Astrocyte of the spinal cord (primary cell): ENCODE data around the gene TBC1D17.

ENCODE experiments used
- DNase-seq: peaks from one replicate; pipeline ENCODE4 v3.0.0; 2011; ENCODE audit warnings: low read depth, low spot score
- H3K4me3 ChIP-seq: 2 replicates; pipeline ENCODE4 v1.5.1; 2011; ENCODE audit warnings: low read depth, mild to moderate bottlenecking, low read length, moderate library complexity
- in situ Hi-C: cut with HindIII; loops from 2 replicates; pipeline ENCODE4 v1.10.0; 2017; ENCODE audit warnings: low sequenced_read_pairs
- TF ChIP-seq, protein P1 (sequence below): IDR thresholded peaks from 2 replicates; pipeline ENCODE4 v1.5.1; 2012; ENCODE audit warnings: low read depth, mild to moderate bottlenecking, low read length, inconsistent platforms

The TBC1D17 gene

DNA sequence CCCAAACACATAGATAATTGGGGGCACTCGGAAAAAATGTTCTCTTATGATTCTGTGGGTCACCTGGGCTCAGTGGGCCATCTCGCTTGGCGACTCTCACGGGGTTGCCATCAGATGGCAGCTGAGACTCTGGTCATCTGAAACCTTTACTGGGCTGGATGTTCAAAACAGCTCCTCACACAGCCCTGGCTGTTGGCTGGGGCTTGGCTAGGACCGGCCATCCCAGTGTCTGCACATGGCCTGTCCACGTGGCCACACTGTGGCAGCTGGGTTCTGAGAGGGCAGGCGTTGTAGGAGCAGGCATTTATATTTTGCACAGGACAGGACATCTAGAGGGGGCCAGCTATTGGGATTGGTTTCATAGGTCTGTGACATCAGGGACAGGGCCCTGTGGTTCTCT lies 43.9 kb upstream of the TBC1D17 start:
- DNase-seq = no peak
- in situ Hi-C loops = no loop called here
- TF ChIP-seq, protein P1, sequence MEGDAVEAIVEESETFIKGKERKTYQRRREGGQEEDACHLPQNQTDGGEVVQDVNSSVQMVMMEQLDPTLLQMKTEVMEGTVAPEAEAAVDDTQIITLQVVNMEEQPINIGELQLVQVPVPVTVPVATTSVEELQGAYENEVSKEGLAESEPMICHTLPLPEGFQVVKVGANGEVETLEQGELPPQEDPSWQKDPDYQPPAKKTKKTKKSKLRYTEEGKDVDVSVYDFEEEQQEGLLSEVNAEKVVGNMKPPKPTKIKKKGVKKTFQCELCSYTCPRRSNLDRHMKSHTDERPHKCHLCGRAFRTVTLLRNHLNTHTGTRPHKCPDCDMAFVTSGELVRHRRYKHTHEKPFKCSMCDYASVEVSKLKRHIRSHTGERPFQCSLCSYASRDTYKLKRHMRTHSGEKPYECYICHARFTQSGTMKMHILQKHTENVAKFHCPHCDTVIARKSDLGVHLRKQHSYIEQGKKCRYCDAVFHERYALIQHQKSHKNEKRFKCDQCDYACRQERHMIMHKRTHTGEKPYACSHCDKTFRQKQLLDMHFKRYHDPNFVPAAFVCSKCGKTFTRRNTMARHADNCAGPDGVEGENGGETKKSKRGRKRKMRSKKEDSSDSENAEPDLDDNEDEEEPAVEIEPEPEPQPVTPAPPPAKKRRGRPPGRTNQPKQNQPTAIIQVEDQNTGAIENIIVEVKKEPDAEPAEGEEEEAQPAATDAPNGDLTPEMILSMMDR = no peak
- no peak overlapping the region for H3K4me3 ChIP-seq

GRCh38 chr19:49835562-49835961 lies 41.9 kb upstream of the TBC1D17 start:
- no peak for DNase-seq
- H3K4me3 ChIP-seq = no peak overlapping the region
- TF ChIP-seq, protein P1 = no peak
- in situ Hi-C loops = no loop called here

DNA sequence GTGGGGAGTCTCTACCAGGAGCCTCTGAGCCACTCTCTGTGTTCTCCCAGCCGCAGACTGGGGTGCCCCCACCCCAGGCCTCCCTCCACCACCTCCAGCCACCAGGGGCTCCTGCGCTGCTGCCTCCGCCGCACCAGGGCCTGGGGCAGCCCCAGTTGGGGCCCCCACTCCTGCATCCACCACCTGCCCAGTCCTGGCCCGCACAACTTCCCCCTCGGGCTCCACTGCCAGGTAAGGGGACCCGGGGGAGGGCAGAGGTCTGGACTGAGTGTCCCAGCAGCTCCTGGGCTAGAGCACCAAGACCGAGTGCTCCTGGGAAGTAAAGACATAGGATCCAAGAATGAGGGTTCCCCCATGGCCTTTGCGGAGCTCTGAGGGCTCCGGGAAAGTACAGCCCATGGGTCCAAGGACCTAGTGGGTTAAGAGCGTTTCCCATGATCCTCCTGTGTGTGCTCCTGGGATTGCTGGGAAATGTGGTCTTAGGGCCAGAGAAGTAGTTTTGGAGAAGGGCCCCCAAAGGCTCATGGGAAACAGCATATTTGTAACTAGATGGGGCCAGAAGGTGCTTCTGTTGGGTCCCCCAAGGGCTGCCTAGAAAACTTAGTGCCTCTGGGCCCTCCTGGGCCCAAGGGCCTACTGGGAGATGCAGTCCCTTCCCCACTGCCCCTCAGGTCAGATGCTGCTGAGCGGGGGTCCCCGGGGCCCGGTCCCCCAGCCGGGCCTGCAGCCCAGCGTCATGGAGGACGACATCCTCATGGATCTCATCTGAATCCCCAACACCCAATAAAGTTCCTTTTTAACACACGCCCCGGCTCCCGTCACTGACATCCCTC lies 41.1 kb upstream of the TBC1D17 start:
- in situ Hi-C loops = no loop called here
- no peak for DNase-seq
- TF ChIP-seq, protein P1 = no peak
- no peak overlapping the region for H3K4me3 ChIP-seq

DNA sequence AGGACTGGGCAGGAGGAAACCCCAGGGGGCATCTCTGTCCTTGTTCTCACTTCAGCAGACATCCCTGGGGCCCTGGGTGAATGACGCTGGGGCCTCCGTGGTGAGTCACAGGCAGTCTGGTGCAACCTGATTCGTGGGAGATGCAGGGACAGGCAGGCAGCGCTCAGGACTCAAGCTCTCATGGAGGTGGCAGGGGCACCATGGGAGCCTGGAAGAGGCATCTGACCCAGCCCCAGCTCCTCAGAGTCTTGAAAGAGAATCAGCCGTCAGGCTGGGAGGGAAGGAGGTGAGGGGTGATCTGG lies 40.5 kb upstream of the TBC1D17 start:
- in situ Hi-C loops = no loop called here
- DNase-seq = peak; percentile 43
- no peak overlapping the region for H3K4me3 ChIP-seq
- TF ChIP-seq, protein P1 = no peak

- in situ Hi-C loops = no loop called here
- DNase-seq = no peak
- TF ChIP-seq, protein P1 = no peak
- H3K4me3 ChIP-seq = no peak overlapping the region
These were observed 40.1 kb upstream of the TBC1D17 start for GRCh38 chr19:49837425-49837824.

- in situ Hi-C loops = no loop called here
- no peak overlapping the region for H3K4me3 ChIP-seq
- TF ChIP-seq, protein P1 = no peak
- DNase-seq = no peak
These were observed 38.5 kb upstream of the TBC1D17 start for GRCh38 chr19:49838885-49839588.
